HG03025 (cell line): Measurements from ENCODE around the gene LIMCH1.

ENCODE experiments used
- ATAC-seq: cut with Tn5 transposase; IDR thresholded peaks from one replicate; pipeline ENCODE4 v1.9.1; 2021; ENCODE audit warnings: mild to moderate bottlenecking, moderate library complexity; ENCODE audit not compliant: unreplicated experiment, low FRiP score

Gene LIMCH1

DNA sequence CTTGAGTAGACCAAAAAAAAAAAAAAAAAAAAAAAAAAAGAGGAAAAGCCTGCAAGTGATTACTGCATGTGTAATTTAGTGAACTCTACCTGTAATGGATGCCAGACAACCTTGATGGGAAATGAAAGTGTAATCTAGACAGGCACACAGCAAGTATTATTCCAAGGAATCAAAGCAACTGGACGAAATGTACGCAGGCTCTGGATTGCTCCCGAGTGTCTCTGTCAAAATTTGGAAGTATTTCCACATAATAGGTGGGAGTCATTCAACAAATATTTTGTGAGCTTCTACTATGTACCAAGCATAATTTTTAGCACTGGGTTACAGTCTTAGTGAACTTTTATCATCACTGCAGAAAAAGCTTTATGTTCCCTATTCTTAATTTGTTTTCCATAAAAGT is 64.2 kb downstream of the LIMCH1 start:
- ATAC-seq: no peak

DNA sequence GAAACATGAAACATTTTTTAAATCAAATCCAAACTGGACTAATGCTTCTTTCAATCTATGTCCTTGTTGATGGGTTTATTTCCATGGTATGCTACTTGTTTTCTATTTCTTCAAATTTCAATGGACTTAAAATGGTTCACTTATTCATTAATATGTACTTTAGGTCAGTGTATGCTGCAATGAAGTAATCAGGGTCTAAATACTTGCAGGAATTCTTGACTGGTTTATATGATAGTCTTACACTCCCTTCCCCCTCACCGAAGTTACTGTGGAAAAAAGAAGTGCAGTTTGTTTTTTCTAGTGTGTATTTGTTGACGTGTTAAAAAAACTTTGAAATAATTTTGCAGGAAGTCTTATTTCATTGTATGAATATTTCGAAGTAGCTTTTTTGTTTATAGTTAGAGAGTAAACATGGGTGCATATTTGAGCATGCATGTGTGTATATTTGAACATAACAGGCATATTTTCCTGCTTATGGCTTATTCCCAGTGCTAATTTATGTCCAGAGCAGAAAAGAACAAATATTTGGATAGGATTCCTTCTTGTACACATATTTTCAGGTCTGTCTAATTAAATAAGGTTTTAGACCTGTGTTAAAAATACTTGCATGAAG is 65.0 kb downstream of the LIMCH1 start:
- ATAC-seq: no peak

DNA sequence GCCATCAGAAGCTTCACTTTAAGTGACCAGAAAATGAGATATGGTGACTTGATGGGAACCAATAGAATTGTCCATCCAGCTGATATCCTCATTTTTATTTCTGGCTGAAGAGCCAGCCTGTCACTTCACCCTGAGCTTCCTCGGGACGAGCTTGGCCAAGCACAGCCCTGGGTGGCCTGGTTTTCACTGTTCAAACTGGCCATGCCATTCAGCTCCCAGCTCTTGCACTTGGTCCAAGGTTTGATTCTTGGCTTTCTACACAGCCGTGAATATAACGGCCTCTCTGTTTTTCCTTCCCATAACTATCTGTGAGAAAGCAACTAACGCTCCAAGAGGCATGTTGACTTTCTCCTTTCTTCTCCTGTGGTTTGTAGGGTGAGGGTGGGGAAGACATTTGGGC is 71.9 kb downstream of the LIMCH1 start:
- no peak for ATAC-seq

DNA sequence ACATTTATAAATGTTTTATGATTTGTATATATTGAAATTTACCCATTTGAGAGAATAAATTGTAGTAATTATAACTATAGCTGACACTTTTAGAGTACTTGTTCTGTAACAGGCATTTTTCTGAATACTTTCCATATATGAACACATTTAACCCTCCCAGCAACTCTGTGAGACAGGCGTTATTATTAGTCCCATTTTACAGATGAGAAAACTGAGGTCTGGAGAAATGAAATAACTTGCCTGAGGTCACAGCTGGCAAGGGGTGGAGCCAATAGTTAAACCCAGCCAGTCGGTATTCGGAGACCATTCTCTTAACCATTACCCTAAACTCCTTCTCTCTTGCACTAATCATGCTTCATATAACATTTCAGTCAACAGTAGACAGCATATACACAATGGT is 72.5 kb downstream of the LIMCH1 start:
- ATAC-seq: no peak

DNA sequence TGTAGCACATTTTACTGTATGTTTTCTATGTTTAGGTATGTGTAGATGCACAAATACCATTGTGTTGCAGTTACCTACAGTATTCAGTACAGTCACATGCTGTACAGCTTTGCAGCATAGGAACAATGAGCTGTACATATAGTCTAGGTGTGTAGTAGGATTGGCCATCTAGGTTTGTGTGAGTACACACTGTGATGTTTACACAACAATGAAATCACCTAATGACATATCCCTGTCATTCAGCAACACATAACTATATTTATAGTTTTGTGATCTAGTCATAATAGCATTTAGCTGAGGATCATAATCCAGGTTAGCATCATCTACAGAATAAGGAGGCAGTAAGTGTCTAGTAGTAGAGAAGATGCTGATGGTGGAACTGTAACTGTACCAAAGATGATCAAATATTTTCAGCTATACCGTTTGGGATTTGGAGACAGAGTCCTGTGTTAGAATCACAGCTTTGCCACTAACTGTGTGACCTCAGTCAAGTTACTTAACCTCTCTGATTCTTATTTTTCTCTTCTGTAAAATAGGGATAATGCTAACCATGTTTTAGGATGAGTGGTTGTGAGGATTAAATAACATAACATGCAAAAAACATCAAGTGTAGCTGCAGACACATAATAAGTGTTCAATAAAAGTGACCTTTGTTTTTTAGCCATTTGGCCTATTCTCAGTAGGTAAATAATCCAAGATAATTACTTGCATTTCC is 73.3 kb downstream of the LIMCH1 start:
- ATAC-seq: no peak

DNA sequence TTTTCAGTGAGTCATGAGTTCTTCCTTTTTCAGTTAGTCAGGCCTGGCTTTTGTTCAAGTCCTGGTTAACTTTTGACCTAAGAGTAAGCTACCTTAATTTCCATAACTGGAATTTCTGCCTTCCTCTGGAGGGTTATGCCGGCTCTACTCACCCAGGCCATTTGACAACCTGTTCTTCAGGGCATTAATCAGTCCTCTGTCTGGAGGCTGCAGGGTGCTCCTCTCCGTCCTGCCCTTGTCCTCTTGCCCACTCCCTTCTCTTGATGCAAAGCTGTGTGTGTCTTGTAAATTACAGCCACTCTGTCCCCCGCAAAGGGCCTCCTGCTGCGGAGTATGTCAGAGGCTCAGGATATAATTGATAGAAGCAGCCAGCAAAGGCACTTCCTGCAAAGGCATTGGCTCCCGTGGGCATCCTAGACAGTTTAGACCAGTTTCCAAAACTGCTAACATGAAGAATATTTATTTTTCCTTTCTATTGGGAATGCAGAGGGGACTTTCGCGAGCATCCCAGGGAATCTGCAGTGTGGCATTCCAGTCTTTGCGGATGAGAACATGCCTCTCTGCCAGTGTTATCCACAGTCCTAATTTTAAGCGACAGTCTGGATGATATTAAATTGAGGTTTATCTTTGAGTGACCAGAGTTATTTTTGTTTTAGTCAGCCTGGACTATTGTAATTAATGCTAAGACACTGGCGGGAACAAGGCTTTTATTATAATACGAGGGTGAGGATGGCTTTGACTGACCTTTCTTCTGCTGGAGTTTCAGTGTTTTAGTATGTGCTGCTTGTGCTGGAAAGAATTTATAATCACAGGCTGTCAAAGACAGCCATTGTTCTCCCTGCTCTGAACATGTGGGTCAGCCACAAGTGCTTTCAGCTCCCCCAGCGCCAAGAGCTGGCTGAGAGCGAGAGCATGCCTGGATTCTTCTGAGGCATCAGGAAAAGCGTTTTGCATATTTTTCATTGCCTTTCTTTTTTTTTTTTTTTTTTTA is 74.2 kb downstream of the LIMCH1 start:
- ATAC-seq: no peak

DNA sequence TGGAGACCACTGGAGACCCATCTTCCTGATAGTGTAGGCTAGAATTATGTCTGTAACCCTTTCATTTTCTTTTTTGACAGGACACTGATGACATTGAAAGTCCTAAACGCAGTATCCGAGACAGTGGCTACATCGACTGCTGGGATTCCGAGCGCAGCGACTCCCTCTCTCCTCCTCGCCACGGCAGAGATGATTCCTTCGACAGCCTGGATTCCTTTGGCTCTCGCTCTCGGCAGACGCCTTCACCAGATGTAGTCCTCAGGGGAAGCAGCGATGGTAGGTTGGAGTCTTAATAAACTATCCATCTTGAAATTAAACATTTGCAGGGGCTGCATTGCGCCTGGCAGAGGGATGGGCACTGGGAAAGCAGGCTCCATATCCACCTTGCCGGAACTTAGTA is 75.4 kb downstream of the LIMCH1 start:
- ATAC-seq: no peak

DNA sequence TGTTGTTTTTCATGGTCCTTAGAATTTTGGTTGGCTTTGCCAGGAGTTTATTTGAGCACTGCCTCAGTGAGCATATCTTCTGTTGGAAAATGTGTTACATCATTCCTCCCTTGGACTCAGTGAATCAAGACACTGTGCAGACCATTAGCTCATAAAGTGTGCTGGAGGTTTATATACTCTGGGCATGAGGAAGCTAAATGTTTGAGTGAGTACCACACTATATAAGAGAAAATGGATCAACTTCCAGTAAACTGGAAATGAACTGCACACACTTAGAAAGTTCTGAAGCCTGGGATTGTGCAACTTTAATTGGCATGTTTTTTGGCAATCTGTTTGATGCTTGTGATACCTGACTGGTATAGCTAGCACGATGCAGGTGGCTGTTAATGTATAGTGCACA is 75.9 kb downstream of the LIMCH1 start:
- no peak for ATAC-seq

DNA sequence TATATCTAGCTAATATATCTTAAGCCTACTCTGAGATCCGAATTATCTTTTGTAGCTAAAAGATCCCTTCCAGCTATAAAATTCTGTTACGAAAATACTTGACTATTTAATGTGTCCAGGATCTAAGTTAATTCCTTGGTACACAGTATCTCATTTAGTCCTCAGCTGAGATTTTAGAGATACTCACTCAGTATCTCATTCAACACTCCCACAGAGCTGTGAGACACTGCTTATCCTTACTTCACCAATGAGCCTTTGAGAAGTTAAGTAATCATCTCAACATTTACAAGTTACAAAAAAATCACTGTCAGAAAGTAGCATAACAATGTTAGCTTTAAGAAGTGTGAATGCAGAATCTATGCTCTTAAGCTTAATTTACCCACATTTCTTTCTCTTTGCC is 76.6 kb downstream of the LIMCH1 start:
- no peak for ATAC-seq

DNA sequence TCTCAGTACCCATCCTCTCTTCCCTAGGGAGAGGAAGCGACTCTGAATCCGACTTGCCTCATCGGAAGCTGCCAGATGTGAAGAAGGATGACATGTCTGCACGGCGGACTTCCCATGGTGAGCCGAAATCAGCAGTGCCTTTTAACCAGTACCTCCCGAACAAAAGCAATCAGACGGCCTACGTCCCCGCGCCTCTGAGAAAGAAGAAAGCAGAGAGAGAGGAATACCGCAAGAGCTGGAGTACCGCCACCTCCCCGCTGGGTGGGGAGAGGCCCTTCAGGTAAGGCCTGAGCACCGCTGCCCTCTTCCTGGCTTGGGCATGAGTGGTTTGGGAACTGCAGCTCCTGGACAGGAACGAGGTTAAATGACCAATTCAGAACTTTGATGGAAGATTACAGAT is 81.2 kb downstream of the LIMCH1 start:
- no peak for ATAC-seq

DNA sequence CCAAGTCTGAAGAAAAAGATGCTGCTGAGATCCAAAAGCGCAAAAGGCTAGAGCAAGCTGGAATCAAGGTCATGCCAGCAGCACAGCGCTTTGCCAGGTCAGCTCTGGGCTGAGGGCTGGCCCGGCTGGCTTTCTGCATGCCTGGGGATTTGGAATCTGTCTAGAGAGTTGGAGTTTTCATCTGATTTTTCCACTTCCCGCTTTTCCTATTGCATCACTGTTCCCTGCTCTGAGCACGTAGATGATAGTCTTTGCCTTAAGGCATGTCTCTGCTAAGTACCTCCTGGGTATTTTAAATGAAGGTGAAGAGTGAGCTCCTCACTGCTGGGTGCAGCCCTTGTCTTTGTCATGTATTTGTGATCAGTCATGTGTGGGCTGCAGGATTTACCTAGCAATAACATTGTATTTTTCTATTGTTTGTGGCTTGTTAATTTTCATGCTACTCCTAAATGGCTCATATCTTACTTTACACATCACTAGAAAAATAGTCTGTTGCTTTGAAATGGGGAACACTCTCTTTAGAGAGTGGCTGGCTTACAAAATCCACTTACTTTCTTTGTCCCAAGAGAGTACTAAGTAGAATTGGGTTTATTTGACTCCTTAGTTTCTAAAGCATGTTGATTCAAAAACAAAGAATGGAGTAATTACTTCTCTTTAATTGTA is 82.8 kb downstream of the LIMCH1 start:
- ATAC-seq: no peak

DNA sequence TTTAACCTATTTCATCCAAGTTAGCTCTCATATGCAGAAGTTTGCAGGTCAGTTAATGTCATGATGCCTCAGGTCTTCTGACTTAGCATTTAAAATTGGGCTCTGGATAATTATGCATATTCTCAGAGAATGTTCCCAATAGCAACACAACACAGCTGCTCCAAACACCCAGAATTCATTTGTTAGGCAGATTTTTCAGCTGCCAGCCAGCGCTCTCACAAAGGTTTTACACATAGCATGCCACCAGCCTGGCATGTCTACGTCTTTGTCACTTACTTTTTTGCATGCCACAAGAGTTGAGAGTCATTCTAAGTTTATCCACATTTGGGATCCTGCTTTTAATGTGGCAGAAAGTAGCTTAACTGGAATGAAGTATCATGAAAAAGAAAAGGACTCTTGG is 84.8 kb downstream of the LIMCH1 start:
- ATAC-seq: no peak

DNA sequence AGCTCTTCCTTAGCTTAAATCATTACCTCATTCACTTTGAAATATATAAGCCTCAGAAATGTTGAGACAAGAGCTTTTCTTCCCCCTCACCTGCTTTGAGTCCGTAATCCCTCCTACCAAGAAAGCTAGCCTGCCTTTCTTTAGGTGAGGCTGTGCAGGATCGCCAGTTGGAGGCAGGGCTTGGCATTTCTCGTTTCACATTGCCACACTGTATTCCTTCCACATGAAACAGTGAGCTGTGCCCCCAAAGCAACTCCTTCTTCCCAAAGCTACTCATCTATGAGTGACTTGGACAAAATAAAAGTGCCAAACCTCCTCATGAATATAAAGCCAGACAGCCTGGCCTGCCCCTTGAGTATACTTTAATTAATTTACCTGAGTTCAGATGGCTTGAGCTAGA is 86.8 kb downstream of the LIMCH1 start:
- no peak for ATAC-seq

DNA sequence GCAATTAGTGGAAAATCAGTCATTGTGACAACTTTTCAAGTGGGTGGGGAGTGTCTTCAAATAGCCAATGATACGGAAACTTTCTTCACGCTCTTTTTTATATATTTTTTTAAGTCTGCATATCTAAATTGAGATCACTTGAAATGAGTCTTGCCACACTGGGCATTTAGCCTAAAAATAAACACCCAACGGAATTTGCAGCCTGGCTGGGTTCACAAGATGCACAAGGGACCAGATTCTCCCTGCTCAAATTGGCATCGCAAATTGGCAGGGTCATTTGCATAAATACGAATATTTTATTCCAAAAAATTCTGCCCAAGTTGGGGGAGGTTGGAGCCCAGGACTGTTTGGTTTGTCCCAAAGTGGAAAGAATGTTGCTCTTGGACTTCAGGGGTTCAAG is 87.6 kb downstream of the LIMCH1 start:
- ATAC-seq: no peak

DNA sequence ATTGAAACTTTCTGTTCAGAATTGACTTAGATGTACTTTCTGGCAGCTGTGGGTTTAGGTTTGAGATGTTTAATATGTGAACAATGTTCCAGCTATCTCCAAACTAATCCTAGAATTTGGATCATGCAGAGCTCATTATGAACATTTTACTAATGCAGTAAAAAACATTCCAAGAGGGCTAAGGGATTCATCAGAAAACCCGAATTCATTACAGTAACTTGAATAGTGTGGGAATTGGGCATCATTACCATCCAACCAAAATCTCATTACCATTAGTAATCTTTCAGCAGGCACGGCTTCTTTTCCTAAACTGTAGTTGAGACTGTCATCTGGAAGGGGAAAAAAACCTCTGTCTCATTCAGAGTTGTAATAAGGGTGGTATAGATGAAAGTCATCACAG is 91.0 kb downstream of the LIMCH1 start:
- no peak for ATAC-seq

DNA sequence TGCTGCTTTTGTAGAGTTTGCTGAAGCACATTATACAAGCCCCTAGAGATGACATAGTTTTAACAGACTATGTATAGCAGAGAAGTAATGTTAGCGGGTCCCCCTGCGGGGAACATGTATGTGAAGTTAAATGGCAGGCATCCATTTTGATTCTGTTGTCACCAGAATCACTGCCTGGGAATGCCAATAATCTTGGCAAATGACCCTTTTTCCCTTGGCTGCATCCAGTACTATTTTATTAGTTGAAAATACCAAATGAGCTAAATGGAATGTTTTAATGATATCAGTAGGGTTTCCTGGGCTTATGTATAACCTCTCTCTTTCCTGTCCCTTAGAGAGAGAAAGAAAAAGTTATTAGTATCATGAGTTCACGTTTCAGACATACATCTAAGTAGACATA is 93.6 kb downstream of the LIMCH1 start:
- no peak for ATAC-seq

DNA sequence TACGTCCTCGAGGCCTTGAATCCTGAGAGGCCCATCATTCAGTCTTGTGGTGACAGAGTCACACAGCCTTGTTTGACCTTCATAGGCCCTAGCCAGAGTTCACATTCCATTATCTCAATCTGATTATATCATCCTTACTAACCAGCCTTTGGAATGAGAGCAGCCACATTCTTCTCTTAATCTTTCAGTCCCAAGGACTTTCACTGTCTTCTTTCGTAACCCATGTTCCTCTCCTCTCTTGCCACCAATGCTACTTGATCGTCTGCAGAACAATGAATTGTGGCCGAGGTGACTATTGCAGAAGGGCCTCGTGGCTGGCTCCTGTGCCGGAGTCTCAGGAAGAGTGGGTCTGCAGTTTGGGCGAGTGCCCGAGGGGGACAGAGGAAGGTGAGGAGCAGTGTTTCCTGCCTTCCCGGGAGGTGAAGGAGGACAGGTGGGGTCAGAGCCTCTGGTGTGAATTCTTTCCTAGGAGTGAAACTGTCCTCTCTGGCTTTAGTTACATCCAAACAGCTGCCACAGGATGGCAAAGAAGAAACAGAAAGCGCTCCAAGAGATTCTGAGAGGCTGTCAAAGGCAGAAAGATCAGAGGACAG is 94.6 kb downstream of the LIMCH1 start:
- no peak for ATAC-seq

DNA sequence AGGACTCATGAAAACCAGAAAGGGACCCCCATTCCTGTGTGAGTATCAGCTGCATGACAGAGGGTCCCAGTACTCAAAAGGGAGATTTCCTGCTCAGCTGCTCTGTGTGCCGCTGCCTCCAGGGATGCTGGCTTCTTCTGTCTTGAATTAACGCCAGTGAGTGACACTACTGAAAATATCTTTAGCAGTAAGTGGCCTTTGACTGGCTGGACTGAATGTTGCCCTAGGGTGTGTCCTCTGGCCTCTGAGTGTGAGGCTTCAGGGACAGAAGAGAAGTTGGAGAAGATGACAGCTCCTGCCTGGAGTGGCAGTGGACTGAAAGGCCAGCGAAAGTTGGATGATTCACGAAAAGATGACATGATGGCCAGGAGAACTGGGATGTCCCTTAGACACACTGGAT is 95.4 kb downstream of the LIMCH1 start:
- ATAC-seq: no peak

DNA sequence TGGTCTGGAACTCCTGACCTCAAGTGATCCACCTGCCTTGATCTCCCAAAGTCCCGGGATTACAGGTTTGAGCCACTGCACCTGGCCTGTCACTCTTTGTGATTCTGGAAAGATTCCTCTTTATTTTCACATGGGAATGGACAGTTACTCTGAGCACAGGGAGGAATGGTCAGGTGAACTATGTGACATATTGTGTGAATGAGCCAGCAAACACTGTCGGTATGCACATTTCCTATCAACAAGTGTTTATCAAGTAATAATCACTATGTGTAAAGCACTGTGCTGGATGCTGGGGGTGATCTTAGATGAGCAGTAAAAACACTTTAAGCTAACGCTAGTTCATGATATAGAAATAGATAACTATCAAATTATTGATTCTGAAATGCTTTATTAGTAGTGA is 97.5 kb downstream of the LIMCH1 start:
- no peak for ATAC-seq

DNA sequence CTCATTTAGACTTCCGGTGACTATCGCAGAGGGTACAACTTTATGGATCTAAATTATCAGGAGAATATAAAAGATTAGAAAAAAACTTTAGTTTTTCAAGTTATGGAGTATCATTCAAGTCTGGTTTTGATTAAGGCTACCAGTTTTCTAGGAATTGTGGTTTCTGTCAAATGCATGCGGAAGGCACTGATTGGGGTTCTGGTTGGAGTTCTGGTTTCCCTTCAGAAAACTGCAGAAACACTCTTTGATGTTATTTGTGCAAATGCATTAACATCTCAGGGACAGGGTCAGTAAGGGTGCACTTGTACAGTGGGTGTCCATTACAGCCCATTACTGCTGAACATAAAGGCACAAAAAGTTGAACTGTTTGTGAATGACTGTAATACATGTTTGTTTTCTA is 100.2 kb downstream of the LIMCH1 start:
- no peak for ATAC-seq

DNA sequence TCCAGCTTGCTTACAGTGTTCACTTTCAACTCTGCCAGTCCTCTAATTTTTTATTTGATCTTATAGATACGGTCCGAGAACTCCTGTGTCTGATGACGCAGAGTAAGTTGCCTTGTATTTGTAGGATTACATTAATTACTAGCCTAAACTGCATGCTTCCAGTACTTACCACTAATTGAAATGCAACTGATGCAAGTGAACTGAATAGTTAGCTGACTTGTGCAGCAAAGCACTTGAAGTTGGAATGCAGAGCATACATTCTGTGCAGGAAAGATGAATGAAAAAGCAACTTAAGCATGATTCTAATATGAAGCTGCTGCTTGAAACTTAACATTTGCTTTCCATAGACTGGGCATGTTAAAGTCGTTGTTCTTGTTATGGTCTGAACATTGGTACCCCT is 100.9 kb downstream of the LIMCH1 start:
- ATAC-seq: no peak
